Endometrial microvascular endothelial cells (primary cell): ENCODE measurements around the gene TUBG1. TPM values are rescaled to one million over a fixed set of nuclear protein-coding genes. Genes with fewer than 3 reads are reported as not detected.

ENCODE experiments used
- in situ Hi-C: cut with HindIII; loops from 2 replicates; pipeline ENCODE4 v1.10.0; 2017; ENCODE audit warnings: low sequenced_read_pairs, low pct_unique_long_range_greater_than_20kb; ENCODE audit errors: inconsistent ontology term
- total RNA-seq: library from RNA; depleted of rRNA; stranded (reverse); fragments of >200 nt; gene quantifications from one replicate; pipeline ENCODE4 v1.2.3, GENCODE V29; 2015; ENCODE audit errors: inconsistent ontology term

TUBG1 gene
- total RNA-seq, 1 donor from 2014 or later: 137 TPM

DNA sequence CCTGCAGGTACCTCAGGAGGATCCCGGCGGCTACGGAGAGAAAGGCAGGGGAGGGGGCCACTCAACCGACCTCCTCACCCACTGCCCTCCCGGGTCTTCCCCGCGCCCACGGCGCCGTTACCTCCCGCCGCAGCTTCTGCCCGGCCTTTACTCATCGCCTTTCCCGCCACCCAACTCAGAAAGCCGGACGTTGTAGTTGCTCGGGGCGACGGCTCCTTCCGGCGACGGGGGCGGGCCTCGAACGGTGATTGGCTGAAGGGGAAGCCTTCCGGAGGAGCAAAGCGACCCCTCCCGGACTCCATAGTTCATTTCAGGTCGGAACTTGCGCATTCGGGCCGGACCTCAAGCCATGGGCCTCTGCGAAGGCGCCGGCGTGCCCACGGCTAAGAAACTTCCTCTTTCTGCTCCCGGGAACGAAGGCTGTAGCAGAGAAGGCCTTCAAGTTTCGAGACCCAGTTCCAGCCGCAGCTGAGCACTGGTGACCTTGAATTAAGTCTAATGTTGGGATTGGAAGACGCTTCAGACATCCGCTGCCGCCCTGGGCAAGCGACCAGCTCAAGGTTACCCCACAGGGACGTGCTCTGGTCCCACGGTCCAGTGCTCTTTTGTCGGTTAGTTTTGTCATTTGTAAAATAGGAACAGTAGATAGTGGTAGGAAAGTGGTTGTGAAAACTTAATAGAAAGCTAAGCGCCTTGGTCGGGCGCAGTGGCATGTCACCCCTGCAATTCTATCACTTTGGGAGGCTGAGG, 31.8 kb upstream of the TUBG1 start, which contains the start of gene PSMC3IP:
Gene PSMC3IP, minus strand, starts transcription at position 198 of the 750 bp plus-strand sequence. Its CDS starts 43 bp downstream, at position 155.
- in situ Hi-C loops: no loop called here

- in situ Hi-C loops: no loop called here
These were observed 31.1 kb upstream of the TUBG1 start for GRCh38 chr17:42578282-42578869.

GRCh38 chr17:42579794-42580551, 29.5 kb upstream of the TUBG1 start:
- in situ Hi-C loops: no loop called here

- in situ Hi-C loops: no loop called here
These were observed 27.7 kb upstream of the TUBG1 start for GRCh38 chr17:42581744-42582270.

DNA sequence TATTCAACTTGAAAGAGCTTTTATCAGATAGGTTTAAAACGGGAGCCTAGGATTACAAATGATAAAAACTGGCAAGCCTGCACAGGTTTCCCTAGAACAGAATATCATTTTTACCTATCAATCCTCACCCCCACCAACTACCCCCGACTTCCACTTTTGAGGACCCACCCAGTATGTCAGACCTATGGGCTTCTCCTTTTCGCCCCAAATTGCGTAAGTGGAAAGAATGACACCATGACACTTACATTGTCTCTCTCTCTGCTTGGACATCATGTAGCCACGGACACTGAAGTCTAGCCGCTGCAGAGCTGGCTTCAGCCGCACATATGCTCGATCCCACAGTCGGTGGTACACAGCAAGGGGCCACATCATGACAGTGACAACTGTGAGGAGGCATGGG, 24.6 kb upstream of the TUBG1 start:
- in situ Hi-C loops: no loop called here

DNA sequence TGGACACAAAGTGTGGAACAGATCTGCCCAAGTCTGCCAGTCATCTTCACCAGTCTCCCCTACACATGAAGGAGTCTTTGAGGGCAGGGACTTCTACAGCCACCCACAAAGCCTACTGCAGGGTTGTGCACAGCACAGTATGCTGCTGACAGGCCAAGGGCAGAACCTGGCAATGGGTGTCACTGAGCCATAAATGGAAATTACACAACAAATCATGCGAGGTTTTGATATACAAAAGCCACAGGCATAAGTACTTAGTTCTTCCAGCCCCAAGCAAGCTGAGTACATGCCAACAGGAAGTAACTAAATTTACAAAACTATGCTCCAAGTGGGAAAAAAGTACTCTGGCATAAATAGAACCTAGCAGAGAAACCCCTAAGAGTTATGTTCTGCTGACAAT, 24.1 kb upstream of the TUBG1 start:
- in situ Hi-C loops: no loop called here

DNA sequence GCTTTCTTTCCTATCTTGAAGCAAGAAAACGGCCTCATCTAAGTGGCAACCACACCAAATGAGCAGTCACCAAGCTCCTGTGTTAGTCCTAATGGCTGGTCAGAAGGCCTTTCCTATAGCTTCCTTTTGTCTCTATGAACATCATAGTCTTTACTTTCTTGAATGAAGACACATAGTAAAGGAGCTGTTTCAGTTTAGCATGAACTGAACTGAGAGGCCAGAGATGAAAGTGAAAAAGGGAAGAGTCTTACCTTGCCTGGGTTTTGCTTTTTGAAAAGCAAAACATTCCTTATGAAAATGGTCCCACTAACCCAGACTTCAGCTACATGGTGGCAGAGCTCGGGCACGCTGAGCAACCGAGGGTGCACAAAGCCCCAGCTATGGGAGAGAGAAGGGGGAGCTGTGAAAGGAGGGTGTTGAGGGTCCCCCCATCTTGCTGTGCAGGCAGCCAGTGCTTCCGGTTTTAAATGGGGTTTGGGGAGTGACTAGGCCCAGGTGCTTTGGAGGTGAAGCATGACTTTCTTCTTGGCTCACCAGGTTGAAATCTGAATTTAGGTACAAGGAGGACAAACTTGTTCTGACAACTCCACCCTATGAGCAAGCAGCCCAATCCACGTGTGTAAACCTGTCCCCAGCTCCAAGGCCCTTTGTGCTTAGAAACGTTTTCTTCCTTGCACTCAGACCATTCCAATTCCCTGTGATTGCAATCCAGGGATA, 22.8 kb upstream of the TUBG1 start:
- in situ Hi-C loops: no loop called here

DNA sequence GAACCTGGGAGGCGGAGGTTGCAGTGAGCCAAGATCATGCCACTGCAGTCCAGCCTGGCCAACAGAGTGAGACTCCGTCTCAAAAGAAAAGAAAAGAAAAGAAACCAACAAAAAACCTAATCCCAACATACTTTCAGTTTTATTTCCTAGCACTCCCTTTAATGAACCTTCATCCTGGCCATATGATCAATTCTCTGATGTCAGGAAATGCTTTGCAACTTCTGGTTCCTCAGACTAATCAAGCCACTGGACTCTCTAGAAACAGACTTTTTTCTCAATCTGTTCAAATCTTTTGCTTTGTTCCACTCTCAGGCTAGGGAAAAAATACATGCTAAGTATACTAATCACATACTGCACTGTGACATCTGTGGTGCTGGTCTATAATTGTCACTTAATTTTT, 18.6 kb upstream of the TUBG1 start:
- in situ Hi-C loops: no loop called here

- in situ Hi-C loops: no loop called here
These were observed 18.1 kb upstream of the TUBG1 start for GRCh38 chr17:42591411-42591810.

GRCh38 chr17:42596386-42596785, 13.1 kb upstream of the TUBG1 start:
- in situ Hi-C loops: no loop called here

DNA sequence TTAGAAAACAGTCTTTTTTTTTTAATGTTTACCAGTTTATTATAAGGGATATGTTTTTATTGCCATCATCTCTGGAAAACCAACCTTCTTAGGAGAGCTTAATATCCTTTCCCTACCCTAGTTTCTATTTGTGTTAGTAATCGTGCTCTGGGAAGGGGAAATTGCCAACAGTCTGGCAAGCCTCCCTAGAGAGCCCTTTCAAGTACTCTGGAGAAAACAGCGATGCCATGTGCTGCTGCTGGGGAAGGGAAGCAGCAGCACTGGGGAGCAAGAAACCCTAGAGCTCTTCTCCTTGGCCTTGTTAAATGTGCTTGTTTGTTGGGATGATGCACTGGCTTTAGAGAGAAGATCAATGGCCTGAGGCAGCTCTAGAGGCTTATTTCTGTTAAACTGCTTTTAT, 10.6 kb upstream of the TUBG1 start:
- in situ Hi-C loops: no loop called here

DNA sequence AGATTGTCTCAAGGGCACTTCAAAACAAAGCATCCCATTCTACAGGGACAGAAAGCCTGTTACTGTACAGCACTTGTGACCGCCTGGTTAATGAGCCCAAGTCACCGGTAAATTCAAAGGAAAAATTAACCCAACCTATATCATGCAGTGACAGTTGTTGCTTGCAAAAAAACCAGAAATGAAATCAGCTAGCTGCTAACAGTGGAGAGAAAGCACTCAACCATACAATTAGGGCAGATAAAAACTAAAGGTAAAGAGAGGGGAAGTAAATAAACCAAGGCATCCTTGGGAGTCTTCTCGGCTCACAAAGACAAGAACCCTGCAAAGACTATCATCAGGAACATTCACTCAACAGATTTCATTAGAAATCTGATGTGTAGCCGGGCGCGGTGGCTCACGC, 6.2 kb upstream of the TUBG1 start:
- in situ Hi-C loops: loop anchor here (10.0 kb wide), 1 partner anchor 81 kb away; the partner anchor contains the start of genes CCR10 and CNTNAP1

GRCh38 chr17:42607769-42608168, 1.7 kb upstream of the TUBG1 start:
- in situ Hi-C loops: loop anchor here (10.0 kb wide), 1 partner anchor 77 kb away; the partner anchor contains the start of genes CCR10 and CNTNAP1

DNA sequence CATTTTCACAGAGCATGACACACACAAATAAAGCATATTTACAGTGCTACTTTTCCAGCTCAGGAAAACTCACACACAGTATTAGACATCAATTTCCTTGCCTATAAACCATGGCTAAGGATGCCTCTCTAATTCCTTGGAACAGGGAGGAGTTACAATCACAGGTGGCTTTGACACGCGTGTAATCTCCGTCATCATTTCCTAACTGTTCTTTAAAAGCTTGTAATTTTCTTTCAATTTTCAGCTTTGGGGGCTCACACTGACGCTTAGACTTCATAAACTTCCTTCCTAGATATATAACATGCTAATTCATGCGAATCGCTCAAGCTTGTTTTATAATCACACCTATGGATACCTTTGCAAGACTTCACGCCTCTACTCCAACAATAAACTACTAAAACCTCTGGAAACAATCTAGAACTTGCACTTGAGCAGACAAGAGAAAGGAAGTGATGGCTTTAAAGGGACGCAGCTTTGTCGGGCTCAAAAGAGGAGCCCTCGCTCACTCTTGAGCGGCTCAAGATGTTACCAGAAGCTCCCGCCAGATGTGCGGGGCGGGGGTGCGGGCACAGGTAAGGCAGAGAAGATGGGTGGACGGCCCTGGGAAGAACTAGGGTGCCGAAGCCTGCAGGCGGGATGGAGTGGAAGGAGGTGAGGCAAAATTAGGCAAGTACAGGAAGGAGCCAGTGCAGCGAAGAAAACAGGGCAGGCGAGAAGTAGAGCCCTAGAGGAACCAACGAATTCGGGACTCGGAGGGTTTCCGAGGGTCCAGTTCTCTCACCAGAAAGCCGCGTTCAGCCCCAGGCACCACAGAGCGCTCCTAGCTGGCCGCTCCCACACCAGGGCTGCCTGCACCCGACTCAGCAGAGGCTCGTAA, 940 bp upstream of the TUBG1 start:
- in situ Hi-C loops: loop anchor here (10.0 kb wide), 1 partner anchor 76 kb away; the partner anchor contains the start of genes CCR10 and CNTNAP1

DNA sequence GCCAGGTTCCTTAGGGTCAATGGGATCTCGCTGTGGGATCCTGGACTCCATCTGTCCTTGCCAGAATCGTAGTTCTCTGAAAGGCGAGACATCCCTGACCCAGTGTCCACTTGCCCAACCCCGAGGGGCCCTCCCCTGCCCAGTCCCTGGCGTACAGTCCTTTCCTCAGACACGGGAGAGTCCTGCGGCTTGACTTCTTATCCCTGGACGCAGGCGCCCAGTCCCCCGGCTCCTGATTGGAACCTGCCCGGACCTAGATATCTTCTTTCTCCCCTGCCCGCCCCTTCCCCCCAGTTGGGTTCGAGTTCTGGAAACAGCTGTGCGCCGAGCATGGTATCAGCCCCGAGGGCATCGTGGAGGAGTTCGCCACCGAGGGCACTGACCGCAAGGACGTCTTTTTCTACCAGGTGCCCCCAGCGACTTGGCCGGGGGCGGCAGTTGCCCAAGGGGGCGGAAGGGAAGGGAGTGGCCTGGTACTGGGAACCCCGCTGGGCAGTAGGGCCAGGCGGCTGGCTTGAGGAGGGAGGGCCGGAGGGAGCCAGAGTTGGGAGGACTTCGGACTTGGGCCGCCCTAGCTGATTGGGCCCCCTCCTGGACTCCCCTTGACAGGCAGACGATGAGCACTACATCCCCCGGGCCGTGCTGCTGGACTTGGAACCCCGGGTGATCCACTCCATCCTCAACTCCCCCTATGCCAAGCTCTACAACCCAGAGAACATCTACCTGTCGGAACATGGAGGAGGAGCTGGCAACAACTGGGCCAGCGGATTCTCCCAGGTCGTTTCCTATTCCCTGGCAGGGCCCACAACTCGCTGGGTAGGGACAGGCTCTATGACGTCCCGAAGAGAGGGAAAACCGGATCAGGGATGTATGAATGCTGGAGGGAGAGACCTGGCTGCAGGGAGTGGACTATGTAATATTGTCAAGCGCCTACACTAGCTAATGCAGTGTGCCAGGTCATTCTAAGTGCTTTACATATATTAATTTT, 625 bp downstream of the TUBG1 start:
- in situ Hi-C loops: loop anchor here (10.0 kb wide), 1 partner anchor 75 kb away; the partner anchor contains the start of genes CCR10 and CNTNAP1

DNA sequence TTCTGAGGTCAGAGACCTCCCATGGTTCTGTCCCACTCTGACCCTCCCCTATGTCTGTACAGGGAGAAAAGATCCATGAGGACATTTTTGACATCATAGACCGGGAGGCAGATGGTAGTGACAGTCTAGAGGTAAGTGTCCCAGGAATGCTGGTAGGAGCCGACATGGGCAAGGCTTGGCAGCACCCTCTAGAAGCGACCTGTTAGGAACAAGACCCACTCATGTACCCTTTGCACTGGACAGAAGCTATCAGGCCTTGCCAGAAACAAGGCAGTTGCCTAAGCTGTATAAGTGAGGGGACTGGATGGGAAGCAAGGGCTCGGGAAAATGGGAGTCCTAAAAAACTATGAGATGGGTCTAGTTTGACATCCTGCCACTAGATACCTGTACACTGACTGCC, 2.5 kb downstream of the TUBG1 start:
- in situ Hi-C loops: no loop called here
